Right lung (tissue), 10 donors: Measurements from ENCODE around the gene LHFPL2. TPM values are rescaled to one million over a fixed set of nuclear protein-coding genes. Genes with fewer than 3 reads are reported as not detected.
"Not testable (repeated sequence)": the region's sequence is repeated elsewhere in the genome, so short reads cannot be mapped to it uniquely, and the experiment has no call there.

Source experiments
- DNase-seq, 2 donors: peaks; one replicate each; pipeline ENCODE4 v3.0.0-alpha.2; 2013
- long read RNA-seq, 8 donors: transcript quantifications; one replicate each; lab custom pipeline, GENCODE V29; 2026
- polyA plus RNA-seq, 5 donors: library from polyadenylated mRNA; unstranded; fragments of 120-200 nt; gene quantifications; one replicate each; pipeline versions ENCODE4 v1.2.1 to v1.2.3, GENCODE V29; 2013; ENCODE audit warnings: inconsistent platforms in 1 of 5, low replicate concordance in 1 of 5; ENCODE audit not compliant: insufficient read length in 5 of 5, insufficient read depth in 1 of 5

The LHFPL2 gene
- 10 to 100 TPM; 36.8 to 50.9 (median 43.8) TPM for polyA plus RNA-seq
- long read RNA-seq, donor 1, full-length matches to known transcripts: 4 of 16 reads
- long read RNA-seq, donor 1, partial matches to known transcripts: 12 of 16 reads
- long read RNA-seq, donor 1, other reads (novel, unspliced or antisense): 0 of 16 reads
- long read RNA-seq, donor 2, full-length matches to known transcripts: 6 of 6 reads
- long read RNA-seq, donor 2, partial matches to known transcripts: 0 of 6 reads
- long read RNA-seq, donor 2, other reads (novel, unspliced or antisense): 0 of 6 reads
- long read RNA-seq, donor 3, full-length matches to known transcripts: 5 of 5 reads
- long read RNA-seq, donor 3, partial matches to known transcripts: 0 of 5 reads
- long read RNA-seq, donor 3, other reads (novel, unspliced or antisense): 0 of 5 reads
- long read RNA-seq, donor 4, full-length matches to known transcripts: 5 of 11 reads
- long read RNA-seq, donor 4, partial matches to known transcripts: 6 of 11 reads
- long read RNA-seq, donor 4, other reads (novel, unspliced or antisense): 0 of 11 reads
- long read RNA-seq, donor 5, full-length matches to known transcripts: 9 of 21 reads
- long read RNA-seq, donor 5, partial matches to known transcripts: 12 of 21 reads
- long read RNA-seq, donor 5, other reads (novel, unspliced or antisense): 0 of 21 reads
- long read RNA-seq, donor 6, full-length matches to known transcripts: 8 of 8 reads
- long read RNA-seq, donor 6, partial matches to known transcripts: 0 of 8 reads
- long read RNA-seq, donor 6, other reads (novel, unspliced or antisense): 0 of 8 reads
- long read RNA-seq, donor 7, full-length matches to known transcripts: 6 of 6 reads
- long read RNA-seq, donor 7, partial matches to known transcripts: 0 of 6 reads
- long read RNA-seq, donor 7, other reads (novel, unspliced or antisense): 0 of 6 reads
- long read RNA-seq, donor 8, full-length matches to known transcripts: 5 of 5 reads
- long read RNA-seq, donor 8, partial matches to known transcripts: 0 of 5 reads
- long read RNA-seq, donor 8, other reads (novel, unspliced or antisense): 0 of 5 reads

DNA sequence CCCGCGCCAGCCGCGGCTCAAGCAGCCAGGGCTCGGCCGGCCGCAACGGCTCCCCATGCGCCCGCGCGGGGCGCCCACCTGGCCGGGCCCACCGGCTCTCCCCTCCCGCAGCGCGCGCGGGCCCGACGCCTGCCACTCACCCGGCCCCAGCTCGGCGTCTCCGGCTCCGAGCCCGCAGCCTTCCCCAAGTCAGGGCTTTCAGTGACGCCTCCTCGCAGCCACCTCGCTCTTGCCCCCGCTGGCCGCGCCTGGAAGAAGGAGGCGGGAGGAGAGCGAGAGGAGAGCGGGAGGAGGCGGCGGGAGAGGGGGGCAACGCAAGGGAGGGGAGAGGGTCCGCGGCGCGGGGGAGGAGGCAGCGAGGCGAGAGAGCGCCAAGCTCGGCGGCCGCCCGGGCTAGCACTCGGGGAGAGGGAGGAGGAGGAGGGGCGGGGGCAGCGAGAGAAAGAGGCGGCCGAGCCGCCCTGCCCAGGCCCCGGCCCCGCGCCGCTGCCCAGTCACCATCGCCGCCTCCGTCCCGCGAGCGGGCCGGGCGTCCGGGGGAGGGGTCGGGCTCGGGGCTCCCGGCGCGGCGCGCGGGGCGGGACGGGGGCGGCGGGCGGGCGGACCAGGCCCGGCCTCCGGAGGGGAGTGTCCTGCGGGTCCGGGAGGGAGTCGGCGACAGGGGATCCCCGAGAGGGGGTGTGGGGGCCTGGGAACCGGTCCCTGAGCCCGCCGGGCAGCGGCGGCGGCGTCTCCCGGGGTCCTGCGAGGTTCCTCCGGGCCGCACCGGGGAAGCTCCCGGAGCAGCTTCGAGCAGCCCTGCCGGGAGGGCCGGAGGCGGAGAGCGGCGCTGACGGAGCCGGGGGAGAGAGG is at the start of gene LHFPL2:
Gene LHFPL2, minus strand, starts transcription at position 414 of the 852 bp plus-strand sequence. CDS start 138,559 bp downstream, outside the sequence.
- DNase-seq: peak; percentile 85 to 88

- no peak for DNase-seq
Observed at GRCh38 chr5:78696637-78697036, 48.1 kb upstream of the LHFPL2 start.

GRCh38 chr5:78696052-78696451 is 47.5 kb upstream of the LHFPL2 start:
- DNase-seq: not testable (repeated sequence)

DNA sequence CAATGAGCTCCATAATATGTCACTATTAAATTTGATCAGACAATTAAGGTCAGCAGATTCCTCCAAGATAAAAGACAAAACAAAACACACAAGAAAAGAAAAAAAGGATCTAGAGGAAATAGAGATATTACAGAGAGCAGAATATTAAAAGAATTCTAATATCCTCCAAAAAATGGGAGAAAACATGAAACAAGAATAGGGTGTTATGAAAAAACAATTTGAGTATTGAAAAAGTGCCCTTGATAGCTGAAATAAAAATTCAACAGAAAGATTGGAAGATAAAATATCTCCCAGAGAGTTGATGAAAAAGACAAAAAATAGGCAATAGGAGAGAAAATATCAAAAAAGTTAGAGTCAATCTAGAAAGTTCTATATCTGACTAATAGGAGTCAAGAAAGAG is 44.8 kb upstream of the LHFPL2 start:
- no peak for DNase-seq

- no peak for DNase-seq
Observed at GRCh38 chr5:78691084-78691960, 42.8 kb upstream of the LHFPL2 start.

DNA sequence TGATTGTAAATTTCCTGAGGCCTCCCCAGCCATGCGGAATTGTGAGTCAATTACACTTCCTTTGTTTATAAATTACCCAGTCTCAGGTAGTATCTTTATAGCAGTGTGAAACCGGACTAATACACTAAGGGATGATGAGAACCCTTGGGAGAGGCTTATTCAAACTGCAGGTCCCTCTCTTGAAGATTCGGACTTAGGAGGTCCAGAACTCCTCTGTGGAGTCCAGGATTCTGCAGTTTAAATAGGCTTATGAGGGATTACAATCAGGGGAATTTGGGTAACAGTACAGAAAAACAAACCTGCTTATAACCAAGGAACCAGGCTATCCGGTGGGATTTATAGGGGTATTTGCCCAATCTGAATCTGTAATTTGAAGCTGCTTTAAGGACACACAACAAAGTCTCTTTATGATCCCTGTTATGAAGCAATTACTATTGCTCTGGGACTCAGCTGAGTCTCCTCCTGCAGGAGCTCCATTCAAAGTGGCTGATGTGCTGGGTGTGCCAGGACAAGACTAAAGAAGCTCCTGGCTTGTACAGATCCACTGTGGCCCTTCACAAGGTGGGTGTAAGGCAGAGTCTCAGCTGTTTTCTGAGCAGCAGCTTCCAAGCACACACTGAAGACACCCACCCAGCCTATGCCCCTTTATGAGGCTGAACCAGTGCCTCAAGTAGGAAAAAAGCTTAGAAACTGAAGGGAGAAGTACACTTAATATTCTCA is 41.8 kb upstream of the LHFPL2 start:
- DNase-seq: no peak

DNA sequence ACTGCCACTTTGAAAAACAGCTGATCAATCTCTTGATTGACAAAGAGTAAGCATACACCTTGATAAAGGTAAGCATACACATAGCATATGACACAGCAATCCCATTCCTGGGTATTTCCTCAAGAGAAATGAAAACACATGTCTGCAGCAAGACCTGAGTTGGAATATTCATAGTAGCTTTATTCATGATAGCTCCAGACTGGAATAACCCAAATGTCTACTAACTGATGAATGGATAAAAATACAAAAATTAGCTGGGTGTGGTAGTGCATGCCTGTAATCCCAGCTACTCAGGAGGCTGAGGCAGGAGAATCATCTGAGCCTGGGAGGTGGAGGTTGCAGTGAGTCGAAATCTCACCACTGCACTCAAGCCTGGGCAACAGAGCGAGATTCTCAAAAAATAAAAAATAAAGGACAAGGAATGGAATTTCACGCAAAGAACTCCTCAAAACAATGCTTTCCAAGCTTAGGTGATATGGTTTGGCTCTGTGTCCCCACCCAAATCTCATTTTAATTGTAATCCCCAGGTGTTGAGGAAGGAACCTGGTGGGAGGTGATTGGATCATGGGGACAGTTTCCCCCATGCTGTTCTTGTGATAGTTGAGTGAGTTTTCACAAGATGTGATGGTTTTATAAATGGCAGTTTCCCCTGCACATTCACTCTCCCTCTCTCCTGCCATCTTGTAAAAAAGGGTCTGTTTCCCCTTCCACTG is 41.1 kb upstream of the LHFPL2 start:
- no peak for DNase-seq

GRCh38 chr5:78687514-78687913 is 38.9 kb upstream of the LHFPL2 start:
- DNase-seq: not testable (repeated sequence)

DNA sequence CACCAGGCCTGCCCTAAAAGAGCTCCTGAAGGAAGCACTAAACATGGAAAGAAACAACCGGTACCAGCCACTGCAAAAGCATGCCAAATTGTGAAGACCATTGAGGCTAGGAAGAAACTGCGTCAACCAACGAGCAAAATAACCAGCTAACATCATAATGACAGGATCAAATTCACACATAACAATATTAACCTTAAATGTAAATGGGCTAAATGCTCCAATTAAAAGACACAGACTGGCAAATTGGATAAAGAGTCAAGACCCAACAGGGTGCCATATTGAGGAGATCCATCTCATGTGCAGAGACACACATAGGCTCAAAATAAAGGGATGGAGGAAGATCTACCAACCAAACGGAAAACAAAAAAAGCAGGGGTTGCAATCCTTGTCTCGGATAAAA is 35.3 kb upstream of the LHFPL2 start:
- DNase-seq: not testable (repeated sequence)

- no peak for DNase-seq
Observed at GRCh38 chr5:78679905-78680304, 31.3 kb upstream of the LHFPL2 start.

GRCh38 chr5:78677777-78678668 is 29.5 kb upstream of the LHFPL2 start:
- peak; percentile 16 to 35 for DNase-seq

DNA sequence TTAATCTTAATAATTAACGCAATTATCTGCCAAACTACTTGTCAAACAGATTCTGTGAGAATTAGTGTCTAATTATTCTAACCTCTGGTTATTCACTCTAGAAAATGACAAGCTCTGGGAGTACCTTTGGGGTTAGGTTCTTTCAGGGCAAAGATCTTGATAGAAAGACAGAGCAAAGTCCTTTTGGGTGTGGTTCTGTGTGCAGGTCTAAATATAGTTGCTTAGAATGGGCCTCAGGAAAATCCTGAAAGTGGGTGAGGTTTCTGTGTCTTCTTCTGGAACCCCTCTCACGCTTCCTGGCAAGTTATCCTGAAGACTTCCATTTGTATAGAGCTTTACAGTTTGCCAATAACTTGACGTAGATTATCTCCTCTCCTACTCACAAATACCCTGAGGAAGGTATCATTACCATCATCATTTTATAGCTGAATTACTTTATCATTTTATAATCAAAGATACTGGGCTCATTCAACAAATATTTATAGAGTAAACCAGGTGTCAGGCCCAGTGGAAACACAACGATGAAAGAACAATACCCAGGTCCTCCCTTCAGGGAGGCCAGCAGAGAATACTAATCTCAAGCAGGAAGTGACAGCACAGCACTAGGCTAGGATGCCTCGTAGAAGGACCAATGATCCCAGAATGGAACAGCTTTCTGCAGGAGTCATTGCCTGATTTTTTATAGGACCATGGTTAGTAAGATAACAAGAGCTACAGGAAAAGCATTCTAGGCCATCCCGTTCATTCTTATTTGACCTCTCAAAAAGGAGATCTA is 27.6 kb upstream of the LHFPL2 start:
- no peak for DNase-seq

DNA sequence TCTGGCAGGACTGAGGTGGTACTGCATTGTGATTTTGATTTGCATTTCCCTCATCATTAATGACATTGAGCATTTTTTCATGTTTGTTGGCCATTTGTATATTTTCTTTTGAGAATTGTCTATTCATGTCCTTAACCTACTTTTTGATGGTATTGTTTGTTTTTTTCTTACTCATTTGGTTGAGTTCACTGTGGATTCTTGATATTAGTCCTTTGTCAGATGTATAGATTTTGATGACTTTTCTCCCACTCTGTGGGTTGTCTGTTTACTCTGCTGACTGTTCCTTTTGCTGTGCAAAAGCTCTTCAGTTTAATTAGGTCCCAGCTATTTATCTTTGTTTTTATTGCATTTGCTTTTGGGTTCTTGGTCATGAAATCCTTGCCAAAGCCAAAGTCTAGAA is 25.3 kb upstream of the LHFPL2 start:
- DNase-seq: not testable (repeated sequence)

DNA sequence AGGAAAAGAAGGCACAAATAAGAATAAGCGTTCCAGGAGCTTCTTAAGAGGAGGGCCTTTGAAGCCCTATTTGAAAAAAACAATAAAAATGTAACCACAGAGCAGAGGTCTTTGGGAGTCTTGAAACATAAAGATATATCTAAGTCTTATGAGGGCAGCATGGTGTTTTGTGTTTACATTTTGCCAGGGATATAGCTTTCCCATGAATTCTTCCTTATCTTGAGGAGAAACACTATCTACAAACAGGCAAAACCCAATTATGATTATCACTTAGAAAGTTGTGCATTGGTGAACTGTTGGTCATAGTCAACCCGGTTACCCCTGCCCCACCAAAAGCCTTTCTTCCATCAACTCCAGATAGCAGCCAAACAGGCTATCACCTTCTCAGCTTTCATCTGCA is 23.6 kb upstream of the LHFPL2 start:
- no peak for DNase-seq

DNA sequence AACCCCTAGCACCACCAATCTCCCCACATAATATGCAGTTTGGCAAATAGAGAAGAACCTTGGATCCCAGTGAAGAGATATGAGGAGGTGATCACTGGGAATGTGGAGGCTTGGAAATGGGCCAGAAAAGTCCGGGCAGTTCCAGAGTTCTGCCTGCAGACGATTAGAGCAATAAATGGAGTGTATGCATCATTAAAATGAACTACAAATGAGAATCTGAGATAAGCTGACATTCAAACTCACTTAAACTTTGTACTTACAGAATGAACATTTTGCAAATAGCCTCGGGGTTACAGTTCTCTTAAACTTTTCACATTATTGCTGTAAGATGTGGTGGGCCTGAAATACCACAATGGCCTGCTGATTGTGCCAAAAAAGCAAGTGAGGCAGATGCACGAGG is 23.0 kb upstream of the LHFPL2 start:
- peak; percentile 52 to 64 for DNase-seq

GRCh38 chr5:78670701-78671269 is 22.2 kb upstream of the LHFPL2 start:
- DNase-seq: no peak

- no peak for DNase-seq
Observed at GRCh38 chr5:78669331-78669730, 20.8 kb upstream of the LHFPL2 start.
